ENCODE data around the gene HOMER3. TPM values are rescaled to one million over a fixed set of nuclear protein-coding genes. Genes with fewer than 3 reads are reported as not detected.

The HOMER3 gene
- total and polyA plus RNA-seq, 2 donors (not counting 3 experiments of a cell fraction or from before 2014, with no cell fraction given), result 139 to 184 TPM

GRCh38 chr19:18939163-18939562, 1.9 kb downstream of the HOMER3 start:
- ChIA-PET CTCF (interaction anchor here (0.9 to 2.1 kb wide), 5 partner anchors 10 to 351 kb away, joined by 3 to 35 read pairs (median 3); no protein-coding TSS in a partner anchor), POLR2A (no interaction called here)
- H4K20me1 ChIP-seq (replicated peaks; ENCODE audit: control insufficient read depth, extremely low read depth, insufficient read depth, low read length), result no peaks in the 10 kb centered on the region
- peaks cover 7% of the 10 kb centered on the region for H3K4me1 ChIP-seq (ENCODE audit: control insufficient read depth, extremely low read depth, insufficient read depth, low read length)
- H3K27ac ChIP-seq (ENCODE audit: insufficient read depth, low read depth, low read length), result no peak overlapping the region
- H3K79me2 ChIP-seq (ENCODE audit: control insufficient read depth, insufficient read depth, low read length), result peaks cover 27% of the 10 kb centered on the region
- H3K4me3 ChIP-seq (replicated peaks in 1 of 3; ENCODE audit: insufficient read depth in 1 of 3, low read depth in 1 of 3, low read length in 3 of 3), result peak overlapping the region in 2 of 3 experiments; percentile 88 to 99
- no peaks in the 10 kb centered on the region for H3K9me3 ChIP-seq (replicated peaks; ENCODE audit: control insufficient read depth, insufficient read depth, low read length)
- no peaks in the 10 kb centered on the region for H3K9me1 ChIP-seq (replicated peaks; ENCODE audit: control insufficient read depth, extremely low read depth, insufficient read depth, low read length)
- no peak overlapping the region for H2AFZ ChIP-seq (ENCODE audit: low read depth, low read length)
- H3K36me3 ChIP-seq (ENCODE audit: control insufficient read depth in 2 of 2, extremely low read depth in 1 of 2, insufficient read depth in 2 of 2, low read length in 2 of 2), result peaks cover 5 to 17% of the 10 kb centered on the region in 2 experiments
- TF ChIP-seq EZH2 (IDR thresholded peaks at IDR 0.05; ENCODE audit: borderline replicate concordance, low read depth, low read length, severe bottlenecking) (no peak), MAX (IDR thresholded peaks at IDR 0.05; ENCODE audit: insufficient read depth, insufficient read length) (no peak), FOS (IDR thresholded peaks at IDR 0.05; ENCODE audit: borderline replicate concordance, insufficient read depth, low read length) (no peak), JUN (IDR thresholded peaks at IDR 0.05; ENCODE audit: borderline replicate concordance, insufficient read depth, insufficient read length, low read depth) (no peak), POLR2AphosphoS5 (IDR thresholded peaks at IDR 0.05; ENCODE audit: insufficient read depth, low read depth, low read length) (no peak), POLR2A (IDR thresholded peaks at IDR 0.05; ENCODE audit: low read depth, low read length) (no peak), GATA2 (IDR thresholded peaks at IDR 0.05; ENCODE audit: insufficient read depth, insufficient read length, low read depth, low read length) (no peak), MYC (IDR thresholded peaks at IDR 0.05; ENCODE audit: low read depth, low read length) (no peak), CTCF (IDR thresholded peaks at IDR 0.05; ENCODE audit: extremely low read depth in 1 of 2, insufficient read depth in 1 of 2, low read depth in 1 of 2, low read length in 2 of 2) (no peak)
- intact Hi-C loops (cut with micrococcal nuclease) (no loop called here), dilution Hi-C loops (cut with MboI; ENCODE audit: extremely low pct_ligation_motif_present, low sequenced_read_pairs) (no loop called here)
- no peak overlapping the region for H3K9ac ChIP-seq (replicated peaks; ENCODE audit: extremely low read depth, insufficient read depth, low read length)
- DNase-seq (ENCODE audit: low read depth, low spot score), result no peak
- peak overlapping the region; percentile 81 for H3K4me2 ChIP-seq (ENCODE audit: insufficient read depth, low read length)
- no peaks in the 10 kb centered on the region for H3K27me3 ChIP-seq (ENCODE audit: control insufficient read depth in 2 of 2, insufficient read depth in 2 of 2, low read length in 2 of 2)
- TSS peak; percentile 16 for BruUV-seq (replicated peaks)
- FAIRE-seq, result no peak

All from endothelial cell of umbilical vein (primary cell).